HL-60 (cell line): ENCODE data around the gene ATIC.

Source experiments
- CTCF ChIP-seq: IDR thresholded peaks from one replicate; pipeline ENCODE4 v1.5.1; 2011; ENCODE audit warnings: low read length, control low read depth, inconsistent platforms; ENCODE audit not compliant: insufficient read depth
- REST ChIP-seq: IDR thresholded peaks from 2 replicates; pipeline ENCODE4 v1.6.1; 2012; ENCODE audit warnings: low read depth; ENCODE audit not compliant: insufficient replicate concordance

DNA sequence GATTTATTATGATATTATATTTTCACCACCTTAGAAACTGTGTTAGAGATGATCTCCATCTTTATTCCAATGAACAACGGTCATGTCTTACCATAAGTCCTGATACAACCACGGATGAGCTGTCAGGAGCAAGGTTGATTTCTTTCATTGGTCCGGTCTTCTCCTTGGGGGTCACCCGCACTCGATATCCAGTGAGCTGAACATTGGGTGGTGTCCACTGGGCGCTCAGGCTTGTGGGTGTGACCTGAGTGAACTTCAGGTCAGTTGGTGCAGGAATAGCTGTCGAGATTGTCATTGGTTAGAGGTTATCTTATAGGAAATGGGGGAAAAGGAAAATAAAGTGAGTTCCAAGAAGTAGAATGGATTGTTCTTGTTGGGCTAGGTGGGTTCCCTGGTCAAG, 67.2 kb downstream of the ATIC start:
- TF ChIP-seq CTCF, result no peak
- TF ChIP-seq REST, result no peak
